Fibroblast of skin of left quadriceps (primary cell): Measurements from ENCODE around the gene SRPX2.

Experiments used
- DNase-seq, 2 experiments: peaks; one replicate each; pipeline ENCODE4 v3.0.0-alpha.2; 2013; ENCODE audit warnings: low read depth in 2 of 2

The SRPX2 gene, protein sequence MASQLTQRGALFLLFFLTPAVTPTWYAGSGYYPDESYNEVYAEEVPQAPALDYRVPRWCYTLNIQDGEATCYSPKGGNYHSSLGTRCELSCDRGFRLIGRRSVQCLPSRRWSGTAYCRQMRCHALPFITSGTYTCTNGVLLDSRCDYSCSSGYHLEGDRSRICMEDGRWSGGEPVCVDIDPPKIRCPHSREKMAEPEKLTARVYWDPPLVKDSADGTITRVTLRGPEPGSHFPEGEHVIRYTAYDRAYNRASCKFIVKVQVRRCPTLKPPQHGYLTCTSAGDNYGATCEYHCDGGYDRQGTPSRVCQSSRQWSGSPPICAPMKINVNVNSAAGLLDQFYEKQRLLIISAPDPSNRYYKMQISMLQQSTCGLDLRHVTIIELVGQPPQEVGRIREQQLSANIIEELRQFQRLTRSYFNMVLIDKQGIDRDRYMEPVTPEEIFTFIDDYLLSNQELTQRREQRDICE

DNA sequence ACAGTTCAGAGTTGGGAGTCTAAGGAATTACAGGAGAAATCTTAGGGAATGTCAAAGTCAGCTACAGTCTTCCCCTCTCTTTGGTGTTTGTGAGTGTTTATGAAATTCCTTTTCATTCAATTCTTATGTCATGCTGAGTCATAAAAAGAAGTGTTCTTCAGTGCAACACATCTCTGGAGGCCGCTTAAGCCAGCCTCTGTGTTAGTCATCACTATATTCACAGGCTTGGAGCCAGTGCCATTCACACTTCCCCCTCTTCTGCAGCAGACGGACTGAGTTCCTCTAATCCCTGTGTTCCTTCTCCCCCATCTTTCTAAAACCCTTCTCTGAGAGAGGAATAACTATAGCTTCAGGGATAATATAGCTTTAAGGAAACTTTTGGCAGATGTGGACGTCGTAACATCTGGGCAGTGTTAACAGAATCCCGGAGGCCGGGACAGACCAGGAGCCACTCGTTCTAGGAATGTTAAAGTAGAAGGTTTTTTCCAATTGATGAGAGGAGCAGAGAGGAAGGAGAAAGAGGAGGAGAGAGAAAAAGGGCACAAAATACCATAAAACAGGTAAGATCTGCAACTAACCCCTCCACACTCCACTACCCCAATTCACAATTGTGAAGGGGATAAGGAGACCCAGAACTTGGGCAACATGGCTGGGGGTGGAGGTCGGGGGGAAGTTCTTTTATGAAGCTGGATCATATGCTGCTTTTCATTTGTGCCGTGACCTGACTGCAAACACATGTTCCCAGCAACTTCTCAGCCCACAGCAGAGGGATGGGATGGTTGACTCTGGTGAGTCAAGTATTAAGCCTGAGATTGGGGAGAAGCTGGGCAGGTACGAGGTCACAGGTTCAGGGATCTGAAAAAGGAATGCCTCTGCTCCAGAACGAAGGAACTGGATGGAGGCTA, at the start of gene SRPX2:
Gene SRPX2 (plus strand): TSS at position 244 of the 905 bp plus-strand sequence. CDS start 2,124 bp downstream, outside the sequence.
- peak; percentile 79 for DNase-seq

DNA sequence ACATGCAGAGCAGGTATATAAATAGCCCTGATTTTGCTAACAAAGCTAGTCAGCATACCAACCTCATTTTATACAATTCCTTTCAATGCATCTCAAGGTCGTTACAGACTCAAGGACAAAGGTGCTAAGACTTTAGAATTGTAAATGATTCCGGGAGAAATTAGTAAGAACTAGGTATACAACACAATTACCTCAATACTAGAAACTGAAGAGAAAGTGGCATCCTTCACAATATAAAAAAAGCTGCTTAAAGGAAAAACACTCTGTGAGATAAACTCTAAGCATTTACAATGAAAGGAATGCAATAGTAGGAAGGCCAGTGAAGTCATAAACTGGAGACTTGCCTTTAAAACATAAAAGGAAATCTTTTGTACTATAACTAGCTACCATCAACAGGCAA, 47.4 kb upstream of the SRPX2 start:
- DNase-seq = no peak

DNA sequence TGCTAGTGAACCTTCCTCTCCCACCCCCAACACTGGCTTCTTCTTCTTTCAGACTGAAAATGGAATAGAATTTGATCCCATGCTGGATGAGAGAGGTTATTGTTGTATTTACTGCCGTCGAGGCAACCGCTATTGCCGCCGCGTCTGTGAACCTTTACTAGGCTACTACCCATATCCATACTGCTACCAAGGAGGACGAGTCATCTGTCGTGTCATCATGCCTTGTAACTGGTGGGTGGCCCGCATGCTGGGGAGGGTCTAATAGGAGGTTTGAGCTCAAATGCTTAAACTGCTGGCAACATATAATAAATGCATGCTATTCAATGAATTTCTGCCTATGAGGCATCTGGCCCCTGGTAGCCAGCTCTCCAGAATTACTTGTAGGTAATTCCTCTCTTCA, 44.5 kb upstream of the SRPX2 start:
- DNase-seq = no peak

DNA sequence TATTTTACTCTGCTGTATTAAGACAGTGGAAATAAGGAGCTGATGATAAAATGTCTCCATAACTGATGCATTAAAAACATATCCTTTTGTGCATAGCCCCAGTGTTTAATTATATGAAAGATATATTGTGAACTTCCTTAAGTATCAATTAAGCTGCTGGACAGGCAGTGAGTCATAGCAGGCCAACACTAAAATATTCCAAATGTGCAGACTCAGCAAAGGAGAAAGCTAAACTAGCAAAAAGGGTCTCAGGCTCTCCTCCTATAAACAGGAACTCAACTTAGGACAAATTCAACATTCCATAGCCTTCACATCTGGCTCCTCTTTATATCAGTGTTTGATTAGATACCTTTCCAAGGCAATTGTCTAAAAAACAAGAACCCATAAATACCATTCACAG, 43.7 kb upstream of the SRPX2 start:
- no peak for DNase-seq

DNA sequence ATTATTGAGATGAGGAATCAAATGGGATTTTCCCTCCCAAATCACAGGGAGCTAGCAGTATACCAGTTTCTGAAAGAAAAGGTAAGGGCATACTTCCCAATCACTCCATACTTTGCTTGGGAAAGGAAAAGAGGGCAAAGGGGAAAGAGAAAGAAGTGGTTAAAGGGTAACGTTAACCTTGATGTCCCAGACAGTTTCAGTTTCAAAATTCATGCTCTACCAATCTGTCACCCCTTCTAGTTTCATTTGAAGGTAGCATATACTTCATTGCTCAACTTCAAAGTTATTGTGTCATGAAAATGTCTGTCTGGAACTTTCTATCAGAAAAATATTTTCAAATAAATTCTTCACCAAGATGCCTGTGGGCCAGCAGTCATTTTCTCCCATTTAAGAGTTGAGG, 43.2 kb upstream of the SRPX2 start:
- DNase-seq = no peak

DNA sequence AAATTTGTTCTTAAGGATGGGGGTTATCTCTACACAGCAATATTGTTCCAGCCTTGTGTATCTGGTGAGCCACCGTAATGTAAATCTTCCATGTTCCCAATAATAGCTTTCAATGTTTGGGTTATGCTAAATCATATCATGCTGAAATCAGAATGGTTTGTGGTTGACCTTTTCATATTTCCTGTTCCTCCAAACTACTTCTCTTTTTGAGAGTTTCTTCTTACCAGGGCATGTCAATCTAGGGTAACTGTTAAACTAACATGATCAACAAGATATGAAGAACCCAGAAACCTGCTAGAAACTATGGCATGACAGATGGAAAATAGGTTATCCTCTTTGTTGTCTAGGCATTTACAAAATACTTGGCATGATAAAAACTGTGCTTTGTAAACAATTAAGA, 37.2 kb upstream of the SRPX2 start:
- no peak for DNase-seq

DNA sequence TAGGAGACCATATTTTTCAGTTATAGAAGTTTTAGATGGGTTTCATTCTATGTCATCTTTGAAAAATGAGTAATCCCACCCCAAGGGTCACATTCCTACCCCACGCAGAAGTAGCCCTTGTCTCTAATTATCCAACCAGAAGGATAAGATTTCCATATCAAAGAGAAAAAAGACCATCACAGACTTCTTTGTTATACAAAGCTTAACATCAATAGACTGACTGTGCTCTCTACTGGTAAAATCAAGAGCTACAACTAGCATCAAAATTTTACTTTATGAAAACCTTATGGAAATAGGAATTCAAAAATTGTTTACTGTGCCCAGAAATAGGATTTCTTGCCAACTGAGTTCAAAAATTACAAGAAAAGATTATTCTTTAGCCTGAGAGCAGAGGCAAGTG, 34.4 kb upstream of the SRPX2 start:
- DNase-seq = no peak

DNA sequence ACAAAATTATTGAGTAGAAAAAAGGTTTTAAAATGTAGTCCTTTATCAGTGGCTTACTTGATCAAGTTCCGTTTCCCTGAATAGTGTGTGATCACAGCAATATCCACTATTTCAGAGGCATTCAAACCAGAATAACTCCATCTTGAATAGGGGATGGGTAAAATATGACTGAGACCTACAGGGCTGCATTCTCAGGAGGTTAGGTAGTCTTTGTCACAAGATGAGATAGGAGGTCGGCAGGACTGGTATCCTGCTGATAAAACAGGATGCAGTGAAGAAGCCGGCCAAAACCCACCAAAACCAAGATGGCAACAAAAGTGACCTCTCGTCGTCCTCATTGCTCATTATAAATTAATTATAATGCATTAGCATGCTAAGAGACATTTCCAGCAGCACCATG, 32.0 kb upstream of the SRPX2 start:
- no peak for DNase-seq

DNA sequence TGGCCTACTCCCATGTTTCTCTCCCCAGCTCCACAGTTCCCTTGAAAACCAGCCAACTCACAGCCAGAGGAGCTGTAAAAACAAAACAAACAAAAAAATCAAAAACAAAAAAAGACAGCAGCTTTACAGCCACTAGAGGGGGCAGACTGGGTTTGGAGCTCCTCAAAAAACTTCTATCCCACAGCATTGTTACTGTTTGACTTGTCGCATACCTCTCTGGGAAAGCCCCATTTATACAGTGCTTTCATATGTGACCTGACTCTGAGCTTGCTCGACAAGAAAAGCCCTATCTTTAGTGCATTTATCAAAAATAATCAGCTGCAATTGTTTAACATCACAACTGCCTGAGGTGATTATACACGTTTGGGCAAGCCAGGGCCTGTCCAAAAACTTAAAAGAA, 29.0 kb upstream of the SRPX2 start:
- DNase-seq = peak; percentile 19 to 34

DNA sequence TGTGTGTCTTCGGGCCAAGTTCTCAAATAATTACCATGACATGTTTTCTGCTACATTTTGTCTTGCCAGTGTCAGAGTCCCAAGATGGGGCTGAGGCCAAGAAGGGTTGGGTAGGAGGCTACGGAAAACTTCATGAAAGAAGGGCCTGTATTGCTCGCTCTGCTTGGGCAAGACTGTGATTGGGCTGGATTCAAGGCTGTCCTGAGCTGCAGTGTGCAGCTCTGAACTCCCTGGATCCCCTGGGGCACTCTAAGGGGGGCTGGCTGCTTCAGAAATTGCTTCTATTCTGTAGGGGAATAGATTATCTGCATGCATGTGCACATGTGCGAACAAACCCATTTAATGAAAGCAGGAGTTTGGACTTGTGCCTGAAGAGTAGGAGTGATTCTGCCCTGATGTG, 21.0 kb upstream of the SRPX2 start:
- DNase-seq = no peak

DNA sequence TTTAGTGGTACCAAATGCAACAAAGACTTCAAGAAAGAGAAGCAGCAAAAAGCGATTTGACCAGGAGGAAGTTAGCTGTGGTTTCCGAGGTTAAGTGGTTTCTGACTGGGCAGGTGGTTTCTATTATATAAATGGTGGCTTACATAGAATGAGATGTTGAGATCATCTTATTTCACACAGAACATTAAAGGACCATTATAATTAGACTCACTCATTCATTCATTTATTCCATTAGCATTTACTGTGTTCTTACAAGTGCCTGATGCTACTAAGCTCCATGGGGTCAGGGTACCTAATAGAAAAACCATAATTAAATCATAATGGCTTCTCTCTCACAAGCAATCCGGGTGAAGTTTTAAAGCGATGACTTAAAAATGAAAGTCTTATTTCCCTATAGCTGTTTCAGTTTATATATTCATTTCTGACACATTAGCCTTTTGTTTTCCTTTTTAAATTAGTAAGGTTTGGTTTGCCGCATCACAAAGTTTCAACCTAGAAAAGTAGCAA, 18.0 kb upstream of the SRPX2 start:
- DNase-seq = no peak

DNA sequence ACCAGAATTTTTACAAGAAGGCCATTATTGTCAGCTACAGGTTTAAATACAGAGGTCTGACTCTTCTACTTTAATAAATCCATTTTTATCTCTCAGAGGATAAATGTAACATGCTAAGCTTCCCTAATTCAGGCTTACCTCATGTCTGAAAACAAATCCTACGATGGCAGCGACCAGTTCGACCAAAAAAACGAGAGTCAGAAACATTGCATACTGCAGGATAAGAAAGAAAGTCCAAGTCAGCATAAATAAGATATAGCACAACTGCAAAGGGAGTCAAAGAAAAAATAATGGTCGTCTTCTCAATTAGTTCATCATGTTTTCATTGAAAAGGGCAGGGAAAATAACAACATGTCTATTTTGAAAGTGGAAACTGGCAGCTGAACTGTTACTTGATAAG, 9.0 kb upstream of the SRPX2 start:
- DNase-seq = no peak

DNA sequence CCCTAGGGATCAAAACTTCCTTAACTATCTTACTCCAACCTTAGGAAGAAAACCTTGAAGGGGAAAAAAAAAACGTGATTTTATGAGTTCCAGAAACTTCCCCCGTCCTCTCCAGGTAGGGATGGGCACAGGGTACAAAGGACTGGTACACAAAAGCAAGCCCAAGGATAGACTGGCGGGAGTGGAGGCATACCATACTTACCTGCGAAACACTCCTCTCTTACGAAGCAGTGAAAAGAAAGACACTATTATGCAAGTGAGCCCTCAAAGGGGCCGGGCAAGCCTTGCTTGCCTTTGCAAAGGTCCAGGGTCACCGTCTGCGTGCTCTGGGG, 8.0 kb upstream of the SRPX2 start:
- no peak for DNase-seq

DNA sequence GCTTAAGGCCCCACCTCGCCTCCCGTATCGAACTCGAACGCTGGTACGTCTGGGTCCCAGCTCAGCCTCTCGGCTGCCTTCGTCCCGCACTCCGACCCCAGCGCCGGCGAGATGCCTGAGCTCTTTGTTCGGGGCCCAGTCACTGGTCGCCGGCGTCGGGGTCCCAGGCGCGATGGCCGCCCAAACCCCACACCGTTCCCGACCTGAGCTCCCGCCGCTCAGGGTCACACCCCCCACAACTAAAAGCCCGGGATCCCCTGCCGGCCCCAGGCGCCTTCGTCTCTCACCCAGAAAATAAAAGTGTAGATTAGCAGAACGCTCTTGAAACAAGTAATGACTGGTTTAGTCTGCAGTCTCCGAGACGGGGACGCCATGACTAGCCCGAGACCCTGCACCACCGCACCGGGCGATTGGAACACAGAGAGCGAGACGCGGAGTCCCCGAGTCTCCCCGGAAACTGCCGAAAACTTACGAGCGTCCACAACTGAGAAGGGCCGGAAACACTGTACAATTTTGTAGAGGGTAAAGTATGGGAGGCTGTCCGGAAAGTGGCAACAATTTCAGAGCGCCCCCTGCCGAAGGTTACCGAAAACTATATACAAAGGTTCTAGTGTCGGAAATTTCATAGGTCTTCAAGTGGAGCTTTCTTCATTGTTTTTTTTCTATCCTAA, 7.5 kb upstream of the SRPX2 start, which contains the start of gene TSPAN6:
Gene TSPAN6 (minus strand): TSS at position 486 of the 671 bp plus-strand sequence. CDS start 112 bp downstream, at position 374.
- DNase-seq = peak; percentile 80 to 81

DNA sequence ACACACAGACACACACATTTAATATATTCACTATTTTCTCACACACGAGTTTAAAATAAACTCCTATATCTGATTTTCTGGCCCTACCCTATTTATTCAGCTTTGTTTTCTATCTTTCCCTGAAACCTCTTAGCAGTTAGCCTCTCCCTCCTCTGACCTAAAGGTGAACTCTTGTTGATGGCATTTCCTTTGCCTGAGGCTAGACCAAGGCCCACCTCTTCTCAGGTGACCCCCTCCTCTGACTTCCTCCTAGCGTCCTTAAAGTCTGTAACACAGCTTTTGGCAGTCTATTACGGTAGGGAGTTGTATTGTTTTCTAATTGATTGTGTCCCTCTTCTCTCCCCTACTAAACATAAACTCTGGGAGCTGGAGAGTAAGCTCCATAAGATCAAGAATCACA, 1.7 kb upstream of the SRPX2 start:
- DNase-seq = no peak

DNA sequence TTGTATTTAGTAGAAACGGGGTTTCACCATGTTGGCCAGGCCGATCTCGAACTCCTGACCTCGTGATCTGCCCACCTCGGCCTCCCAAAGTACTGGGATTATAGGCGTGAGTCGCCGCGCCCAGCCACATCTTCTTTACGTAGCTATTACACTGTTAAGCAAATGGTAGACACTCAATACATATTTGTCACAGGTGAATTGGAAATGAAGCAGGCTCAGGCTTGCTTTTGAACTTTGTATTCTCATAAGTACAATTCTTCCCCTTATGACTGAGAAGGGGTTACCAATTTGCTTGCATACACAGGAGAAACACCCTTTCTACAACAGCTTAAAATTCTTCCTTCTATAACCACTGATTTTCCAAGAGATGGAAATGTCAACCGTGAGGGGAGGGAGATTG, 787 bp upstream of the SRPX2 start:
- DNase-seq = no peak

DNA sequence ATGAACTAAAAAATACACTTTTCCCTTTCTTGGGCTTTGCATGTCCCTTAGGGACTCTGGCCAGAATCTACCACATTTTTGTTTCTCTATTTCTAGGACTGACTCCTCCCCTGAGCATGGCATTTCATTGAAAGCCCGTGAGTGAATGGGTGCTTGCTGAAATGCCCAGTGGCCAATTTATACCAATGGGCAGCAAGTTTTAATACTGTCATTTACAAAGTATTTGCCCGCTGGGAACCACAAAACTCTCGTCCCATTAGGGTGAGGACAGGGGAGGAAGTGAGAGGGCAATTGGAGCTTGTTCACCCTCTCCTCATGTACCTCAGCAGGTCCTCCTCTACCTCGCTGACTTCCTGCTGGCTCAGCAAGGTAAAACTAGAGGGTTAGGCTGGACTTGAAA, 1.1 kb downstream of the SRPX2 start:
- no peak for DNase-seq

DNA sequence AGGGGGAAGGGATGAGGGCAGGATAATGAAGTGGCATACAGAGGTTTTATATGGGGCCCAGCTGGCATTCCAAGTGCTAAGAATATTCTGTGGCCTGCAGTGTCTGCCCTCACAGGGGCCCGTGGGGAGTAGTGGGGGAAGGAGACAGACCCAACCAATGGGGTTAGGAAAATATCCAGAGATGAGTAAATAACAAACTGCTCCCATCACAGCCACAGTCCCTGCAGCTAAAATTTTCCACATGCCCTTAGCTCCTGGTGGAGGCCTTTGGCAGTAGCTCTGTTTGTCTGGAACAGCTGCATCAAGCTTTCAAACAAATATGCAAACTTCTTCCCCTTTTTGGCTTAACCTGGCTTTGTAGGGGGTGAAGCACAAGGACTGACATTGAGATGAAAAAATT, 3.1 kb downstream of the SRPX2 start:
- DNase-seq = no peak

DNA sequence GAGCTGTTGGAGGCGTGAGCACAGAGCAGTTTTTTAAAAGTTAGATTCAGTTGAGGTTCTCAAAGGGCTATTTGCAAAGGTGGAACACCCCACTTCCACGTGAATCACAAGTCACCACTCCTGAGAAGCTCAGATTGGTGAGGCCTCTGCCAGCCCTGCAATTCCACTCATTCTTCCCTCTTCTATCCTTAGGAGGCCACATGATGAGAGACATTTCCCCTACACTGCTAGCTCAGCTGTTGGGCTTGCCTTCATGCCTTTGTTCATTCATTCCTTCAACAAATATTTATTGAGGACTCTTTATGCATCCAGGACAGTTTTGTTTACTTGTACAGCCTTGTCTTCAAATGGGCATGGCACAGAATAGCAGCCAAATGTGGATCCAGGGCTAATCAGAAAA, 3.7 kb downstream of the SRPX2 start:
- DNase-seq = no peak

DNA sequence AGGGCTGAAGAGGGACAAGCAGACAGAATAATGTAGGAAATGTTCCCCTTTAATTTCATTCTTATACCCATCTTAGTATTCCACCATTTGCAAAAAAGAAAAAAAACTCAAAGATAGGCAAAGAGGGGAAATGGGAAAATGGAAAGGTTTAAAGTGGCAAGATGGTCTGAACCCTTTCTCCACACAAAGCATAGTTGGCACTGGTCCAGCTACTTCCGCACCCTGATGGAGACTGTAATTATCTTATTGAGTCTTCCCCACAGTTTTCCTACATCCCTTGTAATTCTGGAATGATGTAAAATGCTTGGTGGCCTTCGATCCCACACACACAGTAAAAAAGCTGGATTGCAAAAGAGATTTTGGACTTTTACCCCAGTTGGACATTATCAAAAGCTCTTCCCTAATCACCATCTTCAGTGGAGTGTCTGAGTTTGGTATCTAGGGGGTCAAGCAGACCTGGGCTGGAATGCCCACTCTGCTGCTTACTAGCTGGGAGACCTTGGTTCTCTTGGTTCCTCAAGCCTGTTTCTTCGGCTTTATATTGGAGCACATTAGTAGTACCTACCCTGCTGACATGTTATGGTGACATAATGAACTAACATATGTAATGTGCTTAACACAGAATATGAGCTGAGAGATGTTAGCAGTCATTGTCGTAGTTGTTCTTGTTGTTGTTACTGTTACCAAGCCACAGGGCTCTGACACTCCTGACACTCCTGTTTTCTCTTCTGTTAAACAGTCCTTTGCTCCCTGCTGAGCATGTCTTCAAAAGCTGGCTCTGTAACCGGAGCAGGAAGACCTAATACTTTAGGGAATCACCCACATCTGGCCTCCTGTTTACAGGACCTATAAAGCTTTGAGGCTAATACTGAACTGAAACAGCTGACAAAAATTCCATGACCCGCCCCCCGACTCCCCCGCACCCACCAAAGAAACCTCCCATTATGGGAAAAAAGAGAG, 4.7 kb downstream of the SRPX2 start:
- DNase-seq = peak; percentile 67 to 71
